ENCODE data around the gene DBH.

The DBH gene

GRCh38 chr9:133681658-133682306 is 45.6 kb downstream of the DBH start:
- Histone ChIP-seq H3K79me2 (ENCODE audit: control insufficient read depth, low read length) (no peaks in the 10 kb centered on the region), H3K4me2 (ENCODE audit: low read length) (no peak overlapping the region), H3F3A (ENCODE audit: control insufficient read depth, insufficient read depth) (no peaks in the 10 kb centered on the region), H3K4me1 (ENCODE audit: control insufficient read depth, low read length) (peaks cover 34% of the 10 kb centered on the region), H3K9me2 (replicated peaks; ENCODE audit: control insufficient read depth, low read length) (no peaks in the 10 kb centered on the region), H3K4me3 (ENCODE audit: low read length) (no peak overlapping the region), H3K9me3 (ENCODE audit: control insufficient read depth, insufficient read depth, low read length) (no peaks in the 10 kb centered on the region), H3K27me3 (ENCODE audit: control insufficient read depth, low read length) (no peaks in the 10 kb centered on the region), H3K27ac (ENCODE audit: low read depth, low read length) (no peak overlapping the region), H3K36me3 (ENCODE audit: control insufficient read depth, low read length) (no peaks in the 10 kb centered on the region), H4K20me1 (ENCODE audit: control insufficient read depth, insufficient read depth, low read depth, low read length) (no peaks in the 10 kb centered on the region)
- TF ChIP-seq EZH2phosphoT487 (IDR thresholded peaks at IDR 0.05; ENCODE audit: borderline replicate concordance, low read length) (no peak), CTCF (IDR thresholded peaks at IDR 0.05; ENCODE audit: low read depth, low read length, poor library complexity, severe bottlenecking) (no peak)

- Histone ChIP-seq H3K27me3 (ENCODE audit: control insufficient read depth, low read length) (no peaks in the 10 kb centered on the region), H3K36me3 (ENCODE audit: control insufficient read depth, low read length) (no peaks in the 10 kb centered on the region)
Measured at GRCh38 chr9:133682818-133683585, 46.8 kb downstream of the DBH start.

GRCh38 chr9:133683586-133684120 is 47.5 kb downstream of the DBH start:
- no peaks in the 10 kb centered on the region for H3K9me3 ChIP-seq (ENCODE audit: control insufficient read depth, insufficient read depth, low read length)
- H3K27me3 ChIP-seq (ENCODE audit: control insufficient read depth, low read length) = no peaks in the 10 kb centered on the region
- H4K20me1 ChIP-seq (ENCODE audit: control insufficient read depth, insufficient read depth, low read depth, low read length) = no peaks in the 10 kb centered on the region
- H3K9me2 ChIP-seq (replicated peaks; ENCODE audit: control insufficient read depth, low read length) = no peaks in the 10 kb centered on the region
- H3K4me2 ChIP-seq (ENCODE audit: low read length) = peak overlapping the region; percentile 71
- H3K4me1 ChIP-seq (ENCODE audit: control insufficient read depth, low read length) = peaks cover 34% of the 10 kb centered on the region
- H3K79me2 ChIP-seq (ENCODE audit: control insufficient read depth, low read length) = no peaks in the 10 kb centered on the region
- peak overlapping the region; percentile 57 for H3K4me3 ChIP-seq (ENCODE audit: low read length)
- H3K27ac ChIP-seq (ENCODE audit: low read depth, low read length) = peak overlapping the region; percentile 72
- no peaks in the 10 kb centered on the region for H3K36me3 ChIP-seq (ENCODE audit: control insufficient read depth, low read length)
- no peaks in the 10 kb centered on the region for H3F3A ChIP-seq (ENCODE audit: control insufficient read depth, insufficient read depth)
- TF ChIP-seq EZH2phosphoT487 (IDR thresholded peaks at IDR 0.05; ENCODE audit: borderline replicate concordance, low read length) (no peak), CTCF (IDR thresholded peaks at IDR 0.05; ENCODE audit: low read depth, low read length, poor library complexity, severe bottlenecking) (no peak)

More at GRCh38 chr9:133682818-133683585, 46.8 kb downstream of the DBH start:
- Histone ChIP-seq H3K4me3 (ENCODE audit: low read length) (peak overlapping the region; percentile 57), H3K79me2 (ENCODE audit: control insufficient read depth, low read length) (no peaks in the 10 kb centered on the region), H4K20me1 (ENCODE audit: control insufficient read depth, insufficient read depth, low read depth, low read length) (no peaks in the 10 kb centered on the region), H3K27ac (ENCODE audit: low read depth, low read length) (peak overlapping the region; percentile 72), H3F3A (ENCODE audit: control insufficient read depth, insufficient read depth) (no peaks in the 10 kb centered on the region), H3K9me2 (replicated peaks; ENCODE audit: control insufficient read depth, low read length) (no peaks in the 10 kb centered on the region), H3K4me1 (ENCODE audit: control insufficient read depth, low read length) (peaks cover 34% of the 10 kb centered on the region), H3K9me3 (ENCODE audit: control insufficient read depth, insufficient read depth, low read length) (no peaks in the 10 kb centered on the region), H3K4me2 (ENCODE audit: low read length) (peak overlapping the region; percentile 71)
- no peak for TF ChIP-seq EZH2phosphoT487 (IDR thresholded peaks at IDR 0.05; ENCODE audit: borderline replicate concordance, low read length)
- TF ChIP-seq CTCF (IDR thresholded peaks at IDR 0.05; ENCODE audit: low read depth, low read length, poor library complexity, severe bottlenecking) = no peak
